Smooth muscle cell (in vitro differentiated cells): ENCODE measurements around the gene CCDC89. TPM values are rescaled to one million over a fixed set of nuclear protein-coding genes. Genes with fewer than 3 reads are reported as not detected.
"Not testable (repeated sequence)": the region's sequence is repeated elsewhere in the genome, so short reads cannot be mapped to it uniquely, and the experiment has no call there.

Experiments
- DNase-seq: peaks from one replicate; lab custom pipeline; 2025; ENCODE audit not compliant: unreplicated experiment; lab: John Stamatoyannopoulos, UW
- H2AFZ ChIP-seq: fragments of 200-600 bp; sonication (generic); 2 replicates; pipeline ENCODE4 v1.6.0; 2016; ENCODE audit warnings: antibody characterized with exemption, low read depth, mild to moderate bottlenecking
- H3F3A ChIP-seq: fragments of 200-600 bp; sonication (generic); 2 replicates; pipeline ENCODE4 v1.6.0; 2017; ENCODE audit warnings: antibody characterized with exemption, low read depth
- H3K27ac ChIP-seq: fragments of 200-600 bp; sonication (generic); 2 replicates; pipeline ENCODE4 v1.5.1; 2016; ENCODE audit warnings: low read depth, mild to moderate bottlenecking
- H3K27me3 ChIP-seq: fragments of 200-600 bp; sonication (generic); 2 replicates; pipeline ENCODE4 v1.6.1; 2016; ENCODE audit warnings: low read depth, mild to moderate bottlenecking
- H3K36me3 ChIP-seq: fragments of 200-600 bp; sonication (generic); 2 replicates; pipeline ENCODE4 v1.5.1; 2016; ENCODE audit warnings: low read depth
- H3K4me1 ChIP-seq: fragments of 200-600 bp; sonication (generic); 2 replicates; pipeline ENCODE4 v1.5.1; 2016; ENCODE audit warnings: low read depth
- H3K4me2 ChIP-seq: fragments of 200-600 bp; sonication (generic); 2 replicates; pipeline ENCODE4 v1.6.0; 2016; ENCODE audit warnings: mild to moderate bottlenecking
- H3K4me3 ChIP-seq: fragments of 200-600 bp; sonication (generic); 2 replicates; pipeline ENCODE4 v1.5.1; 2016; ENCODE audit warnings: mild to moderate bottlenecking
- H3K79me2 ChIP-seq: fragments of 200-600 bp; sonication (generic); 2 replicates; pipeline ENCODE4 v1.6.0; 2016; ENCODE audit warnings: low read depth, mild to moderate bottlenecking
- H3K9ac ChIP-seq: fragments of 200-600 bp; sonication (generic); 2 replicates; pipeline ENCODE4 v1.6.0; 2016; ENCODE audit warnings: low read depth
- H3K9me3 ChIP-seq: fragments of 200-600 bp; sonication (generic); replicated peaks from 2 replicates; pipeline ENCODE4 v1.5.1; 2016; ENCODE audit warnings: low read depth
- H4K20me1 ChIP-seq: fragments of 200-600 bp; sonication (generic); 2 replicates; pipeline ENCODE4 v1.6.0; 2016; ENCODE audit warnings: low read depth
- CTCF ChIP-seq: fragments of 200-600 bp; sonication (generic); IDR thresholded peaks from 2 replicates; pipeline ENCODE4 v1.5.1; 2017; ENCODE audit warnings: borderline replicate concordance, mild to moderate bottlenecking, antibody characterized with exemption; ENCODE audit not compliant: insufficient read depth, poor library complexity, severe bottlenecking
- WGBS: methylation state at CpG from one replicate; pipeline ENCODE4 v1.1.7; 2016; ENCODE audit warnings: low lambda C conversion rate; 5-methylcytosine and 5-hydroxymethylcytosine counted together
- polyA plus RNA-seq: library from polyadenylated mRNA; unstranded; fragments of >200 nt; fragmentation: Nextera tagmentation; extraction: Ambion mirVana; gene quantifications from 2 replicates; pipeline ENCODE4 v1.2.1, GENCODE V29; 2016
- total RNA-seq: library from RNA; depleted of rRNA; stranded (reverse); fragments of >200 nt; gene quantifications from 2 replicates; pipeline ENCODE4 v1.2.3, GENCODE V29; 2014

Gene CCDC89
- total and polyA plus RNA-seq, 2 experiments from 2014 or later = not detected

DNA sequence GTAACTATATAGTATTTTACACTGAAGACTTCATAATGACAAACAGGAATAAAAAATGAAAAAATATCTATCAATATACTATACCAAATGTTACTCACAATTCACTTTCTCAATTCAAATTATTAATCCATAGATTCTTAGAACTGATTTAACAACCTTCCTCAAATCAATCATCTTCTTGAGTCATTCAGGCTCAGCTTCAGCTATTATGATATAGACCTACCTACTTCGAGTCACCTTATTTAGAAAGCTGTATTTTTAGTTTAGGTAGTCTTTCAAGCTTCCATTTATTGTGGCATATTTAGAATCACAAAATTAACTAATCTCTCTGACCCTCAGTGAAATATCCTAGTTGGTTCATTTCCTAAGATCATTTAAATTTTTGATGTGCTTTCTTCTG, 29.2 kb downstream of the CCDC89 start:
- no peak for TF ChIP-seq CTCF
- 97% methylated on average over 1 of the region's 1 CpG for WGBS
- no peak overlapping the region for H3K9ac ChIP-seq
- H3K4me3 ChIP-seq = no peak overlapping the region
- no peak overlapping the region for H3K4me2 ChIP-seq
- no peak overlapping the region for H2AFZ ChIP-seq
- peaks cover 19% of the 10 kb centered on the region for H3K36me3 ChIP-seq
- H4K20me1 ChIP-seq = peaks cover 67% of the 10 kb centered on the region
- H3K79me2 ChIP-seq = peaks cover 54% of the 10 kb centered on the region
- H3K27ac ChIP-seq = peak overlapping the region; percentile 34
- H3F3A ChIP-seq = peaks cover 32% of the 10 kb centered on the region
- DNase-seq = no peak
- no peaks in the 10 kb centered on the region for H3K9me3 ChIP-seq
- H3K27me3 ChIP-seq = no peaks in the 10 kb centered on the region
- H3K4me1 ChIP-seq = peaks cover 31% of the 10 kb centered on the region

DNA sequence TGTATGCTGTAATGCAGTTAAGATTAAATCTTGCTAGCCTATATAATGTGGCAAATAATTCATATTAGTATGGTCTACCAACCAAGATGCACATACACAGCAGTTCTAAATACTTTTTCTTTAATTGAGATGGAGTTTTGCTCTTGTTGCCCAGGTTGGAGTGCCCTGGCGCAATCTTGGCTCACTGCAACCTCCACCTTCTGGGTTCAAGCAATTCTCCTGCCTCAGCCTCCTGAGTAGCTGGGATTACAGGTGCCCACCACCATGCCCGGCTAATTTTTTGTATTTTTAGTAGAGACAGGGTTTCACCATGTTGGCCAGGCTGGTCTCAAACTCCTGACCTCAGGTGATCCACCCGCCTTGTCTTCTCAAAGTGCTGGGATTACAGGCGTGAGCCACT, 31.7 kb downstream of the CCDC89 start:
- Histone ChIP-seq H3F3A (peaks cover 26% of the 10 kb centered on the region), H3K79me2 (peaks cover 30% of the 10 kb centered on the region), H3K36me3 (peaks cover 19% of the 10 kb centered on the region), H4K20me1 (peaks cover 43% of the 10 kb centered on the region)
- 99% methylated on average over 4 of the region's 4 CpGs for WGBS
- not testable (repeated sequence) for H3K9me3 ChIP-seq, H3K9ac ChIP-seq, H3K4me1 ChIP-seq, DNase-seq, H2AFZ ChIP-seq, H3K4me2 ChIP-seq, H3K27me3 ChIP-seq, H3K27ac ChIP-seq, H3K4me3 ChIP-seq

DNA sequence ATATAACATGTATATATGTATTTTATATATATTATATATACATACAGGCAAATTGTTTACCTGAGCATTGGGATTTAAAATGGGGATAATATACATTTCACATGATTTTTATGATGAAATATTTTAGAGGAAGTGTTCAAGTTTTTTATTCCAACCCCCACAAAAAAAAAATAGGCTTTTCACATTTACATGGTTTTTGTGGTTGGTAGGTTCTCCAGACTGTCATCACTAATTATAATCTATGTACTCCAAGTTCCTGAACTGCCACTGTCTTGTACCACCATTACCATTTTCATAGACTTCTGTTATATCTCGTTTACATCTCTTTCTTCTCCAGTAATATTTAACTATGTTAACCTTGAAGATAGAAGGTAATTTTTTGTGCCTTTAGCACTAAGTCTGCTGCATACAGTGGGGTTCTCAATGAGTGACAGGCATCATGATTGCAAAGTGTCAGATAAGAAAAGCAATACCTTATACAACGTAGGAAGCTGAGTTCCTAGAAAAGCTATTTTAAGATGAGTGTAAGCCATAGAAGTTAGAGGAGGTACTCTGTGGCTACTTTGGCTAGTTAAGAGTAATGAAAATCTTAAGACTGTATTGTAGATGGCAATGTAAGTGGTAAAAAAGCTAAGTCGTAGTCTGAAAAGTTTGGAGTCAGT, 33.1 kb downstream of the CCDC89 start:
- 89% methylated on average over 3 of the region's 3 CpGs for WGBS
- Histone ChIP-seq H3K4me2 (no peak overlapping the region), H3K9me3 (no peaks in the 10 kb centered on the region), H3K27me3 (no peaks in the 10 kb centered on the region), H3K4me3 (no peak overlapping the region), H3K9ac (no peak overlapping the region), H3K79me2 (peaks cover 15% of the 10 kb centered on the region), H3K4me1 (peaks cover 4% of the 10 kb centered on the region), H3K36me3 (peaks cover 15% of the 10 kb centered on the region), H3F3A (peaks cover 21% of the 10 kb centered on the region), H2AFZ (no peak overlapping the region), H3K27ac (no peak overlapping the region), H4K20me1 (peaks cover 29% of the 10 kb centered on the region)
- TF ChIP-seq CTCF = no peak
- DNase-seq = no peak

DNA sequence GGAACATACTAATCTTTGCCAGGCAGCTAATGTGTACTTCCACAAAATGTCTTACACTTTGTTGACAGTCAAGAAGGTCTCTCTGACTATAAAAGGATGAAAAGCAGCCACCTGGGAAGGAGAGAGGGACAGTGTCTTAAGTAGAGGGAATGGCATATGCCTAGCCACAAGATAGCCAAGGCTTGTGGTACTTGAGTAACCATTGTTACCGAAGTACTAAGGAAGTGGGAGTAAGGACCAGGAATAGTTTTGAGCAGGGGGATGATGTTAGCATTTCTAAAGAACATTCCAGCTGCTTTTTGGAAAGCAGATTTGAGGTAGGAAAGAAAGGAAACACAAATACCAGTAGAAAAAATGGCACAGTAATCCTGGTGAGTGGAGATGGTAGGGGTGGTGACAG, 34.9 kb downstream of the CCDC89 start:
- Histone ChIP-seq H3K4me1 (peaks cover 4% of the 10 kb centered on the region), H3F3A (peaks cover 7% of the 10 kb centered on the region)
- 97% methylated on average over 1 of the region's 1 CpG for WGBS

More for the DNA sequence above, 34.9 kb downstream of the CCDC89 start:
- no peak for DNase-seq
- Histone ChIP-seq H3K79me2 (no peaks in the 10 kb centered on the region), H3K9ac (no peak overlapping the region), H2AFZ (no peak overlapping the region), H3K27me3 (no peaks in the 10 kb centered on the region), H3K36me3 (peaks cover 5% of the 10 kb centered on the region), H4K20me1 (peaks cover 12% of the 10 kb centered on the region), H3K27ac (no peak overlapping the region), H3K4me3 (no peak overlapping the region), H3K4me2 (no peak overlapping the region), H3K9me3 (no peaks in the 10 kb centered on the region)
- TF ChIP-seq CTCF = no peak
